WTC11 (cell line): ENCODE data around the gene PHTF2.

ENCODE experiments used
- CTCF ChIP-seq: fragments of 200-600 bp; IDR thresholded peaks from 2 replicates; pipeline ENCODE4 v1.8.0; 2022; ENCODE audit warnings: antibody characterized with exemption
- SOX15 ChIP-seq: fragments of 250-450 bp; sonication (Bioruptor Pico); IDR thresholded peaks from 2 replicates; pipeline ENCODE4 v1.9.0; 2021; ENCODE audit warnings: mild to moderate bottlenecking

- TF ChIP-seq SOX15 (CRISPR knock-in tag): no peak
- TF ChIP-seq CTCF: no peak
Observed at GRCh38 chr7:77791956-77792355, 6.6 kb upstream of the PHTF2 start.
